Dermis blood vessel endothelial cell (primary cell): Measurements from ENCODE around the gene PRMT2. TPM values are rescaled to one million over a fixed set of nuclear protein-coding genes. Genes with fewer than 3 reads are reported as not detected.
A peak's percentile ranks its signal among the peaks of the same experiment; 100 is the strongest.

Source experiments
- DNase-seq: peaks from one replicate; pipeline ENCODE4 v3.0.0; 2010
- total RNA-seq: library from RNA; depleted of rRNA; stranded (reverse); fragments of >200 nt; gene quantifications from 2 replicates; pipeline ENCODE4 v1.2.3, GENCODE V29; 2014

The PRMT2 gene
- 158 and 202 TPM in 2 replicates for total RNA-seq

- DNase-seq = peak; percentile 97
These were observed at the start of gene PRMT2 for GRCh38 chr21:46635324-46636180. Gene PRMT2, plus strand, starts transcription at chr21:46635674. Its CDS starts 1,278 bp downstream, at chr21:46636952.

DNA sequence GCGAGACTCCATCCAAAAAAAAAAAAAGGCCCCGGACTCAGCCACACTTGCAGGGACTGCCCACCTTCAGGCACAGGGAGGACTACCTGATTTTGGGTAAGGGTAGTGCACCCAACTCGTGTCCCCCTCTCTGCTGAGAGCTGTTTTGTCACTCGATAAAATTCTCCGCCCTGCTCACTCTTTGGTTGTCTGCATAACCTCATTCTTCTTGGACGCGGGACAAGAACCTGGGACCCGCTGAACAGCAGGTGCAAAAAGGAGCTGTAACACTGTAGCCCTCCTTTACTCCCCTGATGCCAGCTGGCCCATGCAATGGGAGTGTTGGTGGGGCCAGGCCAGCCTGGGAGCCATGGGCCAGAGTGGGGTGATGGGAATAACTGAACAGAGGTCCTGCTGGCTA, 41.2 kb upstream of the PRMT2 start:
- DNase-seq = no peak

- no peak for DNase-seq
These were observed 39.3 kb upstream of the PRMT2 start for GRCh38 chr21:46596201-46596600.

DNA sequence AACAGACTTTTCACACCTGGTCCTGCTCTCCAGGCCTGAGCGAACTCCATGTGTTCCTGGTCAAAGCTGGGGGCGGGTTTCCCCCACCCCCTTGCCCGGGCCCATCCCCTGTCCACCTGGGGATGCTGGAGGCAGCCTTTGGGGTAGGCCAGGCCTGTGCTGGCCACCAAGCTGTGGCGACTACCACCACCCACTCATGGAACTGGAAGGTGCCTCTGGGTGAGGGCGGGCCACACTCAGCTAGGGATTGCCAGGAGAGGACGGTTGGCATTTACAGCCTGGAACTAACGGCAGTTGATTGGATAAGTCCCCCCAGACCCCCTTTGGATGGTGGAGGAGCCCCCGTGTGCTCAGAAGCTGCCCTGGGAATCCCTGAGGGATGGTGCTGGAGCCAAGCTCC, 38.4 kb upstream of the PRMT2 start:
- no peak for DNase-seq

DNA sequence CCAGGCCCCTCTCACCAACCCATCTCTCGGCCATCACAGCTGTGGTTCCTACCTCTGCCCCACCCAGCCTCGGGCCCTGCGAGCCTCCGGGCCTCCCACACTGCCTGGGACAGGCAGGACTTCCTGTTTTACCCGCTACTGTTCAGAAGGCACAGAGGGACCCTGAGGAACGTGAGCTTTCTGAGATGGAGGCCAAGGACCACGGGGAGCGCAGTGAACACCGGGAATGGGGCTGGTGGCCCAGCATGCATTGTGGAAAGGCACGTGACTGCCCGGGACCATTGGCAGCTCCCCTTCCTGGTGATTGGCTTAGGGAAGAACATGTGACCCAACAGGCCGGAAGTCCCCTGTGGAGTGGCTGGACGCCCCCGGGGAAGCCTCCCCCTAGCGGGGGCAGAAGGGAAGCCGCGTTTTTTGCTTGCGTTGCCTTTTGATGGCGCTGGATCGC, 37.6 kb upstream of the PRMT2 start:
- no peak for DNase-seq

- DNase-seq = peak; percentile 98
These were observed 36.6 kb upstream of the PRMT2 start for GRCh38 chr21:46598581-46599572.

DNA sequence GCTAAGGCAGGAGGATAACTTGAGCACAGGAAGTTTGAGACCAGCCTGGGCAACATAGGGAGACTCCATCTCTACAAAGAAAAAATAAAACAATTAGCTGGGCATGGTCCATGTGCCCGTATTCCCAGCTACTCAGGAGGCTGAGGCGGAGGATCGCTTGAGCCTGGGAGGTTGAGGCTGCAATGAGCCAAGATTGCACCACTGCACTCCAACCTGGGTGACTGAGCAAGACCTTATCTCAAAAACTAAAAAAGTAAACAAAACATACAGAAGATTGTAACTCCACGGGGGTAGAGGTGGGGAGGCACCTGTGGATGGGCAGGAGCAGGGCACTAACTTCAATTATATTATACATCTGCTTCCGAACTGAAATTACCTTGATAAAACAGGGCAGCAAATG, 35.2 kb upstream of the PRMT2 start:
- no peak for DNase-seq

GRCh38 chr21:46600978-46601377, 34.5 kb upstream of the PRMT2 start:
- no peak for DNase-seq

DNA sequence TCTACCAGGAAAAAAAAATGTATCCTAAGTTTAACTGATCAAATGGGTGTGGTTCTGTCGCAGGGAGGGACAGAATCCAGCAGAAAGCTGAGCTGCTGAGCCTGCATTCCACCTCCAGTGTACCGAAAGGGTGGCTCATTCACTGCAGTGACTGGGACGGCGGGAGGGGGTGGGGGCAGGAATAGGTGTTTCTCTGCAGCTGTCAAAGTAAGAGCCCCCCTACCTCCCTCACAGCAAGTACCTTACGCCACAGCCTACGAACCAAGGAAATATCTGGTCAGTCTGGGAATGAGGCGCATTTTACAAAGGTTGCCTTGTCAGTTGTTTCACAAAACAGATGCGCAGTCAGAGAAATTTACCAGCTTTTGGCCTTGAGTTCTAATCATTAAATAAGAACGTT, 32.2 kb upstream of the PRMT2 start:
- no peak for DNase-seq

GRCh38 chr21:46604329-46604974, 31.0 kb upstream of the PRMT2 start:
- no peak for DNase-seq

DNA sequence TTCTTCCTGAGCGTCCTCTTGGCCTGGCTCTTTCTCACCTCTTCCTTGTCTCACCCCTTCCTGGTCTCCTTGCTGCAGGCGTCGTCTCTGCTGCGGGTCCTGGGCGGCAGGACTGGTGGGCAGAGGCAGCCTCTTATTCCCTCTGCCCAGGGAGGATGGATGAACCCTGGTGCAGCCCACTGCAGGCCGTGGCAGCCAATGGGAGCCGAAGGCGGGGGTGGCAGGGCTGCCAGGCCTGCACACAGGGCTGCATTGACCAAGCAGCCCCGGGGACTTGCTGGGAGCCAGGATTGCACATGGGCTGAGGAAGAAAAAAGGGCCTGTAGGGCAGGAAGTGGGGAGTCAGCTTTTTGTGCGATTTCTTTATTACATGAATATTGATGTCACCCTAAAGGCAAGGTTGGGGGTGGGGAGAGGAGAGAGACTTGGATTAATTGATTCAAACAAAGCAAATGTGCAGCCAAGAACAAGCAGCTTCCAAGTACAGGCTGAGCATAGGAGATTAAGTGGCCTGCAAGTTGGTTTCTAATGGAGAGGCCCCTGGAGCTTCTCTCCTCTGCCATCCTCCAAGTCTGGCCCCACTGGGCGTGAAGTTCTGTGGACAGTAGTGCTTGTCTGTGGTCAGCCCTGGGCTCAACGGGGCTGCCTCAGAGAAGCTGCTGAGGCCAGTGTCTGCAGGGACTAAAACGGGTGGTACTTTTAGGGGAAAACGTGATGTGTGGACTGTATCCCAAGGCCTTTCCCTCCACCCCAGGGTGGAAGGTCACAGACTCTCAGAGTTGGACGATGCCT, 30.3 kb upstream of the PRMT2 start, which contains the start of gene S100B:
Gene S100B, minus strand, starts transcription at position 108 of the 792 bp plus-strand sequence. CDS start 2,667 bp downstream, outside the sequence.
- no peak for DNase-seq

GRCh38 chr21:46605767-46606426, 29.6 kb upstream of the PRMT2 start:
- DNase-seq = no peak

DNA sequence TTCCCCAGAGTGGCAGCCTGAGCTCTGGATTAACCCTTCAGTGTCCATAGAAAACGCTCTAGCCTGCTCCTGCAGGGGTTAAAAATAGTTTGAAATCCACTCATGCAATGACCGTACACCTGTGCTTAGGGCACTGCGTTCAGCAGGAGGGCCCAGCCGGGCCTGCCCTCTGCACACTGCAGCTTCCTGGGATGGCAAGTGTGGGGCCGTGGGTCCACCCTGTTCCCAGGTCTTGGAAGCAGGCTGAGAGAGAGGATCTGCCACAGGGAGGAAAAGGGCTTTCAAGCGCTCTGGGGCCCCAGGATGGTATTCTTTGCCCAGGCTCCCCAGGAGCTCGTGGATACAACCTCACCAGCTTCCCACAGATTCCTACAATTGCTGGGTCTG, 29.1 kb upstream of the PRMT2 start:
- no peak for DNase-seq

- DNase-seq = no peak
These were observed 27.8 kb upstream of the PRMT2 start for GRCh38 chr21:46607636-46608035.

DNA sequence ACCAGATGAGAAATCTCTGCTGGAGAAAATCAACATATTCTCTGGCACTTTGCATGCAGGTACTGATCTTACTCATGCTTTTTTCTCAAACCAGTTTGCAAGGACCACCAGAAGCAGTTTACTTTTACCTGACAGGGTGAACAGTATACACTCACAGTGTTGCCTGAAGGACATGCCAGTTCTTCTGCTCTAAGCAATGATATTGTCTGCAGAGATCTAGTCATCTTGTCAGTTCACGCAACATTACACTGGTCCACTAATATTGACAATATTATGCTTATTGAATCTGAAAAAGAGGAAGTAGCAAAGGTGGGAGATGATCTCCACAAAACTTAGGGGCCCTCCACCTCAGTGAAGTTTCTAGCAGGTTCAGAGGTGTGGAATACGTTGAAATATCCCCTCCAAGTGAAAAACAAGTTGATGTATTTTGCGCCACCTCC, 26.8 kb upstream of the PRMT2 start:
- no peak for DNase-seq

DNA sequence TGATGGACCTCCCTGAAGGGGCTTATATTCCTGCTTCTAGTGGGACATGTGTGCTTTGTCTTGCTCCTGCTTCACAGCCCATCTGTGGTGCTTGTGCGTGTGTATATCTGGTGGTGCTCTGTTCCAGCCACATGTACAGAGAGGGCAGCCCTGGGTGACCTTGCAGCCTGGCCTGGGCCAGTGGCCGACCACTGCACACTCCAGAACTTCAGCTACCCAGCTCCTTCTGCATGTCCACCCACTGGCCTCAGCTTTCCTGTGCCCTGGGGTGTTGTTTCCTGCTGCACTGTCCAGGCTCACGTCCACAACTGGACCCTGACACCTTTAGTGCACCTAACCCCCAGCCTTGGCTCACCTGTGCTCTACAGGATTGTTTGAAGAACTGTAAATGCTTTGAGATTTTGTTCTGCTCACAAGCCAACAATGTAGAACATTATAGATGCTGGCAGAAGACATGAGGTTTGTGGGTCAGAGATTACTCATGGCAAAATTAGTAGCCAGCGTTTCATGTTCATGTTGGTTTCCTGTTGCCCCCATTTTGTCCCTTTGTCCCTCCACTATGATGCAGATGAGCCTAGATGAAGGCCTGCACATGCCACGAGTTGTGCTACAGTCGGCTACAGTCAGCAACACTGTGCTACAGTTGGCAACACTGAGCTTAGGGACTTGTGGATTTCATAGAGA, 25.3 kb upstream of the PRMT2 start:
- no peak for DNase-seq

GRCh38 chr21:46613391-46613790, 22.1 kb upstream of the PRMT2 start:
- no peak for DNase-seq

DNA sequence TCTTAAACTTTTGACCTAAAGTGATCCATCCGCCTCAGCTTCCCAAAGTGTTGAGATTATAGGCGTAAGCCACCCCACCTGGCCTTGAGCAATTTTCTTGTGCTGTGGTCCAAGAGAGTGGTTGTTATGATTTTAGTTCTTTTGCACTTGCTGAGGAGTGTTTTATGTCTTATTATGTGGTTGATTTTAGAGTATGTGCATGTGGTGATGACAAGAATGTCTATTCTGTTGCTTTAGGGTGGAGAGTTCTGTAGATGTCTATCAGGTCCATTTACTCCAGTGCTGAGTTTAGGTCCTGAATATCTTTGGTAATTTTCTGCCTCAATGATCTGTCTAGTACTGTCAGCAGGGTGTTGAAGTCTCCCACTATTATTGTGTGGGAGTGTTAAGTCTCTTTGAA, 19.4 kb upstream of the PRMT2 start:
- DNase-seq = no peak

DNA sequence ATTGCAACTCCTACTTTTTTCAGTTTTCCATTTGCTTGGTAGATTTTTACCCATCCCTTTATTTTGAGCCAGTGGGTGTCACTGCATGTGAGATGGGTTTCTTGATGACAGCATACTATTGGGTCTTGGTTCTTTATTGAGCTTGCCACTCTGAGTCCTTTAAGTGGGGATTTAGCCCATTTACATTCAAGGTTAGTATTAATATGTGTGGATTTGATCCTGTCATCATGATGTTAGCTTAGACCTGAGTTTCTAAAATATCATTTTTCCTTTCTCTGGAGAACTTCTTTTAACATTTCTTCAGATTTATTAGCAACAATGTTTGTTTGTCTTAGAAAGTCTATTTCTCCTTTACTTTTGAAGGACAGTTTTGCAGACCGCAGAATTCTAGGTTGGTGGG, 18.8 kb upstream of the PRMT2 start:
- DNase-seq = no peak

- DNase-seq = peak; percentile 9
These were observed 18.0 kb upstream of the PRMT2 start for GRCh38 chr21:46617267-46618051.
